HG03095 (cell line): ENCODE results near the gene TRIM13.

Source experiments
- ATAC-seq: cut with Tn5 transposase; IDR thresholded peaks from one replicate; pipeline ENCODE4 v1.9.1; 2021; ENCODE audit warnings: moderate library complexity; ENCODE audit not compliant: unreplicated experiment

TRIM13 gene

GRCh38 chr13:49996161-49996915 lies 504 bp upstream of the TRIM13 start:
- ATAC-seq, result peak; percentile 41

DNA sequence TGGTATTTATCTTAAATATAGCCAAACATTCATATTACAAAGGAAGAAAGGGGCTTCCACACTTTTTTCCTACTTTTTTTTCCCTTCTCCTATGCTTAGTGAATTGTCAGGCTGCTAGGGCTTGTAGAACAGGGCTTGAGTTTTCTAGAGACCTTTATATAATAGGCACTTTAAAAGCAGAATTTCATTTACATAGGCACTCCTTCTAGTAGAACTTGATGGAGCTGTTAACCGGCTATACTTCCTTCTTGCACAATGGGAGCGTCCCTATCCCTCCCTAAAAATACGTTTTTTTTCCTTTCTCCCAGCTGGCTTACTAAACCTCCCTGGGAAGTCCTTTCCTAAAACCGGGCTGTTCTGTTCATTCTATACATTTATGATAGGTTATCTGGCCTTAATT lies 1.1 kb downstream of the TRIM13 start:
- no peak for ATAC-seq

DNA sequence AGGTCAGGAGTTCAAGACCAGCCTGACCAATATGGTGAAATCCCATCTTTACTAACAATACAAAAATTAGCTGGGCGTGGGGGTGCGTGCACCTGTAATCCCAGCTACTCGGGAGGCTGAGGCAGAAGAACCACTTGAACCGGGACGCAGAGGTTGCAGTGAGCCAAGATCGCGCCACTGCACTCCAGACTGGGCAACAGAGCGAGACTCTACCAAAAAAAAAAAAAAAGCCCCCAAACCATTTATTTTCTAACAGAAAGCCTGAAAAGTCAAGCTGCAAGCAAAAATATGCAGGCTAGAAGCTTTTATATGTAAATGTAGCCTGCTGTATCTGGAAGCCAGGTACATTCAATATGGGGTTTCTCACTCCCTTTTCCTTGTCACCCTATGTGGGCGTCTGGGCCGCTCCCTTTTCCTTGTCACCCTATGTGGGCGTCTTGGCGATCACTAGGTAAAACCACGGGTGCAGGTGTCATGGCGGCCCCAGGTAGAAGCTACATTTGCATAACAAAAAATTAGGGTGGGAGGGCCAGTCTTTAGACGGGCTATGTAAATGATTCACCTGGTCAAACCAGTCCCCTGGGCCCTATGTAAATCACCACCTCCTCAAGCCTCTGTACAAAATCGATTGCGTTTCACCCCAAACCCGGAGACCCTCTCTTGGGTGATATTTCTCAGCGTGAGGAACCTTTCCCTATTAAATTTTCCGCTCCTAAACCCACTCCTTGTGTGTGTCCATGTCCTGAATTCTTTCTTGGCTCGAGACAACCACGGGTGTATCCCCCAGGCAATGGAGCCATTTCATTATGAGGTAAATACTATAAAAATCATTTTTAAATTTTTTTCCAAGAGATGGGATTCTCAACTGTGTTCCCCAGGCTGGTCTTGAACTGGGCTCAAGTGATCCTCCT lies 2.1 kb downstream of the TRIM13 start:
- ATAC-seq, result no peak

- ATAC-seq, result no peak
Observed at GRCh38 chr13:50001287-50001686, 4.4 kb downstream of the TRIM13 start.

GRCh38 chr13:50006426-50007135 lies 9.7 kb downstream of the TRIM13 start:
- ATAC-seq, result no peak

- ATAC-seq, result no peak
Observed at GRCh38 chr13:50011461-50011860, 14.6 kb downstream of the TRIM13 start.

GRCh38 chr13:50012396-50013169 lies 15.7 kb downstream of the TRIM13 start:
- no peak for ATAC-seq

GRCh38 chr13:50014386-50014785 lies 17.5 kb downstream of the TRIM13 start:
- ATAC-seq, result no peak

- ATAC-seq, result no peak
Observed at GRCh38 chr13:50015258-50015657, 18.4 kb downstream of the TRIM13 start, which contains the start of gene KCNRG. Gene KCNRG, plus strand, starts transcription at chr13:50015444. Its CDS starts 50 bp downstream, at chr13:50015494.

DNA sequence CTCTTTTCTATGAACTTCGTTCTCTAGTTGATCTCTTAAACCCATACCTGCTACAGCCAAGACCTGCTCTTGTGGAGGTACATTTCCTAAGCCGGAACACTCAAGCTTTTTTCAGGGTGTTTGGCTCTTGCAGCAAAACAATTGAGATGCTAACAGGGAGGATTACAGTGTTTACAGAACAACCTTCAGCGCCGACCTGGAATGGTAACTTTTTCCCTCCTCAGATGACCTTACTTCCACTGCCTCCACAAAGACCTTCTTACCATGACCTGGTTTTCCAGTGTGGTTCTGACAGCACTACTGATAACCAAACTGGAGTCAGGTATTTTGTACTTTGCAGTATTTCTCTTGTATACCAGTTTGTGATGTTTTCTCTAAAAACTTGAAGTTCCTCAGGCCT lies 18.9 kb downstream of the TRIM13 start:
- ATAC-seq, result no peak

GRCh38 chr13:50016444-50016843 lies 19.6 kb downstream of the TRIM13 start:
- no peak for ATAC-seq

DNA sequence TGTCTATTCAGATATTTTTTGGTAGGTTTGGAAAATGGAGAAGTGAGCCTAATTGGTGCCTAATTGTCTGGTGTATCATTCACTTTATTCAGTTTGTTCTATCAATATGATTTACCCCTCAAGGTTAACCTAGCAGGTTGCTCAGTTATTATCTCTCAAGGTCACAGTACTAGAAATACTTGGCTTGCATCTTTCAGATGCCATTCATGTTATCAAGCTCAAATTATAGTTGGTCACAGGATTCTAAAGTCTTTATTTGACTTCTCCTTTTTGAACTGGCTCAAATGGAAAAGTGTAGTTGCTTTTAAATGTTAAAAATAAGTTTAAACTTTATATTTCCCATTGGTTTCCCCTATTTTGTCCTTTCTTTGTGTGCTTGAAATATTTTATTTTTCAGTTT lies 21.0 kb downstream of the TRIM13 start:
- ATAC-seq, result no peak

- no peak for ATAC-seq
Observed at GRCh38 chr13:50025436-50025835, 28.6 kb downstream of the TRIM13 start.

GRCh38 chr13:50026788-50027473 lies 30.1 kb downstream of the TRIM13 start:
- ATAC-seq, result peak; percentile 99

GRCh38 chr13:50030315-50030714 lies 33.5 kb downstream of the TRIM13 start:
- ATAC-seq, result no peak

DNA sequence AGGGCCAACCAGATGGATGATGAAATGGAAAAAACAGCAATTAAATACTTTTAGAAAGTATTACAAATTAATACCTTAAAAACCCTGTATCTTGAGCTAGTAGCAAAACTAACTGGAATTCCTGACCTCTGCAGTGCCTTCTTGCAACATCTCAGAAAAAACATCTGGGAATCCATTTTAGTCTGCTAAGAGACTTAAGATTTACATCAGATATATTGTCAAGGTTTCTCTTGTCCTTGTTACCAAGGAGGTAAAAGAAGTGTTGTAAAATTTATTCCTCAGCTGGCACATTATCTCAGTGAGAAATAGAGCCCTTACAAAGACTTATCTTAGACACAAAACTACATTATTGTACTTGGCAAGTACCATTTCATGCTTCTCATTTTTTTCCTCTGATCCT lies 36.9 kb downstream of the TRIM13 start:
- no peak for ATAC-seq

DNA sequence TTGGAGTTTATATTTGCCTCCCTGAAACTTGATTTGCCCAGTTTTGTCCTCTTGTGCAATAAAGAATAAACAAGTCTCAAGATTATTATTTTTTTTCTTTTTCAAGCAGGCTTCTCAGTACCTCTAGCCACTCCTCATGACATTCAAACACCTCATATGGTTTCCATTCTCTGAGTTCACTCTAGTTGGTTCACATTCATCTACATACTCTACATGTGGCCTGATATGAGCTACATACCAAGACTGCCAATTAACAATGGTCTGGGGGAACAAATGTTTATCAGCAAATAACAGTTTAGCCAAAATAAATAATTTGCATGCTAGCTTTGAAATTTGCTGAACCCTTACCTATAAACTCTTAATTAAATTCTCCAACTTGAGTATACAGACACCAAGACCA lies 40.9 kb downstream of the TRIM13 start:
- no peak for ATAC-seq

DNA sequence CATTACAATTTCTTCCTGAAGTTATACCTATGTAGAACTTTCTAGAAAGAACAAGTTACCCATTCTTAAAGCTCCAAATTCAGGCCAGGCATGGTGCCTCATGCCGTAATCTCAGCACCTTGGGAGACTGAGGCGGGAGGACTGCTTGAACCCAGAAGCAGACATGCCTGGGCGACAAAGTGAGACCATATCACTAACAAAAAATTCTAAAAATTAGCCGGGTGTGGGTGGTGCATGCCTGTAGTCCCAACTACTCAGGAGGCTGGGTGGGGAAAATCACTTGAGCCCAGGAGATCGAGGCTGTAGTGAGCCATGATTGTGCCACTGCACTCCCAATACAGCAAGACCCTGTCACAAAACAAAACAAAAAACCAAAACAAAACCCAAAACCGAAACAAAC lies 41.4 kb downstream of the TRIM13 start:
- ATAC-seq, result no peak

- no peak for ATAC-seq
Observed at GRCh38 chr13:50052478-50052877, 55.6 kb downstream of the TRIM13 start.

DNA sequence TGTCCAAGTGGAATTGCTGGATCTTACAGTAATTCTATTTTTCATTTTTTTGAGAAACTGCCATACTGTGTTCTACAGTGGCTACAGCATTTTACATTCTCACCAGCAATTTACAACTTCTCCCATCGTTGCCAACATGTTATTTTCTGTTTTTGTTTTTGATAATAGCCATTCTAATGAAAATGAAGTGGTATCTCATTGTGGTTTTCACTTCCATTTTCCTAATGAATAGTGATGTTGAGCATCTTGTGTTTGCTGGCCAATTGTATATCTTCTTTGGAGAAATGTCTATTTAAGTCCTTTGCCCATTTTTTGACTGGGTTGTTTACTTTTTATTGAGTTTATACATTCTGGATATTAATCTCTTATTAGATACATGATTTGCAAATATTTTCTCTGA lies 57.0 kb downstream of the TRIM13 start:
- ATAC-seq, result no peak
